A549 (cell line): ENCODE data around the gene MIS18A. TPM values are rescaled to one million over a fixed set of nuclear protein-coding genes. Genes with fewer than 3 reads are reported as not detected.

ENCODE experiments used
- ATAC-seq, 2 experiments: fragments of 200-7000 bp in 1 of 2; fragments of >200 bp in 1 of 2; cut with Nextera tagmentation in 1 of 2; cut with Tn5 transposase in 1 of 2; 3 replicates each; pipeline versions ENCODE4 v1.8.0 to v1.9.1; 2018 to 2020; ENCODE audit warnings: mild to moderate bottlenecking in 1 of 2, moderate library complexity in 1 of 2
- CTCF ChIA-PET: fragments of 300-600 bp; sonication (Branson Sonifier 250); formaldehyde crosslinking; extraction: SDS; loops from one replicate; lab custom pipeline; 2021; ENCODE audit warnings: antibody characterized with exemption, inconsistent platforms; lab: Yijun Ruan, JAX
- POLR2A ChIA-PET: fragments of 350-600 bp; formaldehyde crosslinking; extraction: SDS; loops from one replicate; lab custom pipeline; 2021; ENCODE audit warnings: antibody characterized with exemption, inconsistent platforms; lab: Yijun Ruan, JAX
- DNase-seq, 2 experiments: peaks; one replicate each; pipeline versions ENCODE4 v3.0.0 to v3.0.0-alpha.2; 2011 to 2016; ENCODE audit warnings: low read depth in 1 of 2, low spot score in 1 of 2
- FAIRE-seq: peaks from 2 replicates; lab custom pipeline; 2011; peaks lifted over from hg19 to GRCh38; lab: Jason Lieb, UNC
- H3K27ac ChIP-seq, 2 experiments: fragments of >200 bp; sonication (Bioruptor Twin); formaldehyde crosslinking; 3 replicates each; pipeline ENCODE4 v1.5.1; 2016 to 2017
- H3K4me1 ChIP-seq: fragments of >200 bp; sonication (Bioruptor Twin); formaldehyde crosslinking; 3 replicates; pipeline ENCODE4 v1.6.1; 2016
- H3K4me2 ChIP-seq: fragments of >200 bp; sonication (Bioruptor Twin); formaldehyde crosslinking; 3 replicates; pipeline ENCODE4 v1.6.1; 2016
- H3K4me3 ChIP-seq: fragments of >200 bp; sonication (Bioruptor Twin); formaldehyde crosslinking; 3 replicates; pipeline ENCODE4 v1.5.1; 2016
- H3K9me3 ChIP-seq: fragments of >200 bp; sonication (Bioruptor Twin); formaldehyde crosslinking; 3 replicates; pipeline ENCODE4 v1.6.1; 2016
- BCL3 ChIP-seq: fragments of >200 bp; sonication (Bioruptor Twin); formaldehyde crosslinking; IDR thresholded peaks from 3 replicates; pipeline ENCODE4 v1.6.1; 2016
- BHLHE40 ChIP-seq: IDR thresholded peaks from 2 replicates; pipeline ENCODE4 v1.6.1; 2012; ENCODE audit warnings: low read depth, low read length, inconsistent platforms
- CBX2 ChIP-seq: fragments of 200-600 bp; sonication (generic); IDR thresholded peaks from 2 replicates; pipeline ENCODE4 v1.6.1; 2016; ENCODE audit warnings: low read depth, mild to moderate bottlenecking, borderline replicate concordance
- CBX8 ChIP-seq: fragments of 200-600 bp; sonication (generic); IDR thresholded peaks from 2 replicates; pipeline ENCODE4 v1.6.1; 2016
- CEBPB ChIP-seq, 2 experiments: fragments of >200 bp in 1 of 2; sonication (Bioruptor Twin) in 1 of 2; formaldehyde crosslinking in 1 of 2; IDR thresholded peaks; 2 replicates each; pipeline ENCODE4 v1.6.1; 2012 to 2016
- CHD2 ChIP-seq: fragments of 150-350 bp; IDR thresholded peaks from 2 replicates; pipeline ENCODE4 v1.6.1; 2014; ENCODE audit warnings: low read length; ENCODE audit not compliant: partially characterized antibody
- CHD4 ChIP-seq: fragments of 200-600 bp; sonication (generic); IDR thresholded peaks from 2 replicates; pipeline ENCODE4 v1.6.1; 2016; ENCODE audit warnings: antibody characterized with exemption, mild to moderate bottlenecking, borderline replicate concordance
- CTCF ChIP-seq: fragments of >200 bp; sonication (Bioruptor Twin); formaldehyde crosslinking; IDR thresholded peaks from 3 replicates; pipeline ENCODE4 v1.5.1; 2016
- ELK1 ChIP-seq: fragments of 150-350 bp; IDR thresholded peaks from 2 replicates; pipeline ENCODE4 v1.6.1; 2014; ENCODE audit warnings: low read depth, mild to moderate bottlenecking, low read length
- EP300 ChIP-seq, 2 experiments: fragments of >200 bp; sonication (Bioruptor Twin); formaldehyde crosslinking; IDR thresholded peaks; 2 replicates in 1 of 2; 3 replicates in 1 of 2; pipeline ENCODE4 v1.6.1; 2016 to 2017
- FOSL2 ChIP-seq, 2 experiments: fragments of 450-650 bp in 1 of 2; fragments of >200 bp in 1 of 2; sonication (Bioruptor Twin) in 1 of 2; formaldehyde crosslinking; IDR thresholded peaks; 2 replicates each; pipeline versions ENCODE4 v1.5.0 to v1.6.1; 2016 to 2020; ENCODE audit warnings: mild to moderate bottlenecking in 1 of 2, moderate library complexity in 1 of 2
- FOXS1 ChIP-seq: fragments of 250-450 bp; sonication (Bioruptor Pico); IDR thresholded peaks from 2 replicates; pipeline ENCODE4 v1.5.0; 2020; ENCODE audit warnings: mild to moderate bottlenecking, moderate library complexity
- GATA3 ChIP-seq: IDR thresholded peaks from 2 replicates; pipeline ENCODE4 v1.6.1; 2012; ENCODE audit warnings: borderline replicate concordance
- HES2 ChIP-seq: fragments of >200 bp; sonication (Bioruptor Twin); formaldehyde crosslinking; IDR thresholded peaks from 2 replicates; pipeline ENCODE4 v1.6.1; 2016
- HOXA7 ChIP-seq: fragments of 250-450 bp; sonication (Bioruptor Pico); IDR thresholded peaks from 2 replicates; pipeline ENCODE4 v1.5.0; 2020; ENCODE audit warnings: mild to moderate bottlenecking, moderate library complexity
- HOXB13 ChIP-seq: fragments of 250-450 bp; sonication (Bioruptor Pico); IDR thresholded peaks from 2 replicates; pipeline ENCODE4 v1.5.0; 2020; ENCODE audit warnings: low read depth, mild to moderate bottlenecking, moderate library complexity
- HOXB5 ChIP-seq: fragments of 250-450 bp; sonication (Bioruptor Pico); IDR thresholded peaks from 2 replicates; pipeline ENCODE4 v1.5.0; 2020; ENCODE audit warnings: mild to moderate bottlenecking, moderate library complexity
- KDM1A ChIP-seq: fragments of 200-600 bp; sonication (generic); IDR thresholded peaks from 2 replicates; pipeline ENCODE4 v1.6.1; 2016; ENCODE audit warnings: low read depth, mild to moderate bottlenecking
- MAZ ChIP-seq: fragments of 150-350 bp; IDR thresholded peaks from 2 replicates; pipeline ENCODE4 v1.6.1; 2014; ENCODE audit warnings: antibody characterized with exemption, low read depth, low read length, borderline replicate concordance
- NFE2L2 ChIP-seq: fragments of 150-350 bp; conservative IDR thresholded peaks from 2 replicates; pipeline ENCODE4 v1.6.1; 2014; ENCODE audit warnings: low read length
- NPAS2 ChIP-seq: fragments of 250-450 bp; sonication (Bioruptor Pico); IDR thresholded peaks from 2 replicates; pipeline ENCODE4 v1.8.0; 2022; ENCODE audit warnings: mild to moderate bottlenecking, moderate library complexity, borderline replicate concordance
- NR3C1 ChIP-seq: fragments of >200 bp; sonication (Bioruptor Twin); formaldehyde crosslinking; IDR thresholded peaks from 3 replicates; pipeline ENCODE4 v1.6.1; 2017
- PHF8 ChIP-seq: fragments of 200-600 bp; sonication (generic); IDR thresholded peaks from 2 replicates; pipeline ENCODE4 v1.6.1; 2016; ENCODE audit warnings: low read depth, mild to moderate bottlenecking, antibody characterized with exemption, moderate library complexity, borderline replicate concordance
- POLR2A ChIP-seq: IDR thresholded peaks from 2 replicates; pipeline ENCODE4 v1.6.1; 2012; ENCODE audit warnings: mild to moderate bottlenecking, low read length
- POLR2AphosphoS2 ChIP-seq: conservative IDR thresholded peaks from 2 replicates; pipeline ENCODE4 v1.6.1; 2012; ENCODE audit warnings: low read length, improper control_type of control experiment, inconsistent platforms
- TP53 ChIP-seq: fragments of 250-450 bp; sonication (Bioruptor Pico); IDR thresholded peaks from 2 replicates; pipeline ENCODE4 v1.5.0; 2021; ENCODE audit warnings: mild to moderate bottlenecking, moderate library complexity
- WGBS: methylation state at CpG from one replicate; pipeline ENCODE4 v1.1.6; 2017; ENCODE audit errors: missing lambda C conversion rate; 5-methylcytosine and 5-hydroxymethylcytosine counted together
- polyA plus RNA-seq, 4 experiments: library from polyadenylated mRNA; depleted of rRNA in 3 of 4; stranded (reverse); fragments of >200 nt; fragmentation: RNase III in 1 of 4; extraction: RNeasy Plus Mini Kit Qiagen cat#74134 plus additional on column Dnase treatment in 1 of 4; gene quantifications; 2 replicates in 3 of 4; 3 replicates in 1 of 4; pipeline ENCODE4 v1.2.3, GENCODE V29; 2011 to 2017

Gene MIS18A
- polyA plus RNA-seq, 2 of the 4 experiments (the other 2 are of a cell fraction) = 18.4 to 18.8 TPM

GRCh38 chr21:32282992-32283391 is 4.1 kb upstream of the MIS18A start:
- whole genome bisulfite sequencing = 80% methylated on average over 6 of the region's 6 CpGs
- CTCF ChIA-PET = no interaction called here
- Histone ChIP-seq H3K4me1 (0 out of 3 replicates have a peak, but pooled peaks cover 6% of the 10 kb centered on the region), H3K9me3 (no peaks in the 10 kb centered on the region), H3K4me3 (no peak overlapping the region), H3K27ac (no peak overlapping the region), H3K4me2 (no peak overlapping the region)
- POLR2A ChIA-PET = no interaction called here
- no peak for DNase-seq
- FAIRE-seq = no peak
- ATAC-seq = no peak
- TF ChIP-seq NPAS2 (no peak), HOXA7 (CRISPR knock-in tag) (no peak), CBX2 (no peak)

GRCh38 chr21:32281531-32281930 is 2.7 kb upstream of the MIS18A start:
- no peak overlapping the region for H3K27ac ChIP-seq
- 90% methylated on average over 7 of the region's 7 CpGs for whole genome bisulfite sequencing
- ChIA-PET CTCF (no interaction called here), POLR2A (no interaction called here)
- no peak overlapping the region for H3K4me3 ChIP-seq
- no peak for TF ChIP-seq MAZ
- no peak for TF ChIP-seq CHD4
- no peak for TF ChIP-seq HOXB13
- no peak for TF ChIP-seq POLR2AphosphoS2
- TF ChIP-seq CEBPB (IDR thresholded peaks at IDR 0.05) = no peak
- no peak for ATAC-seq
- H3K4me2 ChIP-seq = no peak overlapping the region
- no peak for DNase-seq
- no peak for FAIRE-seq
- H3K9me3 ChIP-seq = no peaks in the 10 kb centered on the region
- H3K4me1 ChIP-seq = 0 out of 3 replicates have a peak, but pooled peaks cover 14% of the 10 kb centered on the region

GRCh38 chr21:32279377-32279680 is 480 bp upstream of the MIS18A start:
- H3K27ac ChIP-seq = peak overlapping the region; percentile 62 to 92
- peak overlapping the region; percentile 92 for H3K4me2 ChIP-seq
- ChIA-PET POLR2A (no interaction called here), CTCF (interaction anchor here (1.6 kb wide), 1 partner anchor 12 kb away, joined by 3 read pairs; no protein-coding TSS in a partner anchor)
- 0 out of 3 replicates have a peak, but pooled peaks cover 14% of the 10 kb centered on the region for H3K4me1 ChIP-seq
- H3K4me3 ChIP-seq = peak overlapping the region; percentile 78
- DNase-seq (no peak), ATAC-seq (no peak)
- TF ChIP-seq BCL3 = no peak
- no peak for TF ChIP-seq EP300 (IDR thresholded peaks at IDR 0.05)
- peak; percentile 17; the same call in 1 of the 2 replicates for TF ChIP-seq PHF8
- TF ChIP-seq, all 56 proteins: peak for 1
- WGBS = 47% methylated on average over 7 of the region's 10 CpGs
- FAIRE-seq = no peak
- H3K9me3 ChIP-seq = no peaks in the 10 kb centered on the region

- no peak for FAIRE-seq
- peak overlapping the region; percentile 69 to 92 for H3K27ac ChIP-seq
Observed at GRCh38 chr21:32278103-32278502, 746 bp downstream of the MIS18A start.

More at GRCh38 chr21:32278103-32278502, 746 bp downstream of the MIS18A start:
- POLR2A ChIA-PET = no interaction called here
- CTCF ChIA-PET = no interaction called here
- no peaks in the 10 kb centered on the region for H3K9me3 ChIP-seq
- DNase-seq (no peak), ATAC-seq (peak; percentile 54 to 64; a peak in 4 of 6 replicates)
- H3K4me3 ChIP-seq = peak overlapping the region; percentile 78
- TF ChIP-seq HOXB5 (CRISPR knock-in tag) (no peak), HOXA7 (CRISPR knock-in tag) (no peak), FOXS1 (no peak), CHD4 (no peak), NFE2L2 (no peak), FOSL2 (IDR thresholded peaks at IDR 0.05) (no peak), FOSL2 (CRISPR knock-in tag; IDR thresholded peaks at IDR 0.05) (no peak), MAZ (no peak), HES2 (no peak), CHD2 (no peak), CBX8 (no peak), POLR2A (no peak), KDM1A (no peak), NR3C1 (no peak), ELK1 (no peak), BHLHE40 (no peak), TP53 (CRISPR knock-in tag) (no peak), GATA3 (no peak), CTCF (no peak), PHF8 (no peak)
- WGBS = 10% methylated on average over 9 of the region's 9 CpGs
- H3K4me1 ChIP-seq = 0 out of 3 replicates have a peak, but pooled peaks cover 14% of the 10 kb centered on the region
- H3K4me2 ChIP-seq = peak overlapping the region; percentile 96
